HTR-8/SVneo (cell line): ENCODE measurements around the gene LRMDA.

Experiments used
- DNase-seq: peaks from one replicate; pipeline ENCODE4 v3.0.0; 2011; ENCODE audit warnings: low spot score, mixed read lengths; ENCODE audit not compliant: insufficient read length
- FAIRE-seq: peaks from 2 replicates; lab custom pipeline; 2011; peaks lifted over from hg19 to GRCh38; lab: Jason Lieb, UNC

Gene LRMDA

GRCh38 chr10:76017733-76018433 lies 586.5 kb downstream of the LRMDA start:
- FAIRE-seq (no peak), DNase-seq (no peak)

GRCh38 chr10:76020630-76021029 lies 589.2 kb downstream of the LRMDA start:
- FAIRE-seq, result no peak
- no peak for DNase-seq

GRCh38 chr10:76021398-76021797 lies 590.0 kb downstream of the LRMDA start:
- DNase-seq, result no peak
- FAIRE-seq, result no peak

GRCh38 chr10:76022366-76022765 lies 590.9 kb downstream of the LRMDA start:
- FAIRE-seq, result no peak
- DNase-seq, result no peak

- FAIRE-seq (no peak), DNase-seq (no peak)
Measured at GRCh38 chr10:76023007-76023406, 591.6 kb downstream of the LRMDA start.

GRCh38 chr10:76024460-76025123 lies 593.2 kb downstream of the LRMDA start:
- no peak for FAIRE-seq

GRCh38 chr10:76025124-76025477 lies 593.7 kb downstream of the LRMDA start:
- FAIRE-seq (no peak), DNase-seq (no peak)

More at GRCh38 chr10:76024460-76025123, 593.2 kb downstream of the LRMDA start:
- DNase-seq, result no peak

GRCh38 chr10:76026176-76026771 lies 594.9 kb downstream of the LRMDA start:
- FAIRE-seq (no peak), DNase-seq (no peak)

- FAIRE-seq (no peak), DNase-seq (no peak)
Measured at GRCh38 chr10:76026905-76027304, 595.5 kb downstream of the LRMDA start.

- no peak for DNase-seq
- FAIRE-seq, result no peak
Measured at GRCh38 chr10:76029782-76030181, 598.4 kb downstream of the LRMDA start.

GRCh38 chr10:76031099-76031498 lies 599.7 kb downstream of the LRMDA start:
- DNase-seq (no peak), FAIRE-seq (no peak)

- FAIRE-seq, result no peak
- no peak for DNase-seq
Measured at GRCh38 chr10:76031769-76032699, 600.6 kb downstream of the LRMDA start.

GRCh38 chr10:76032700-76033039 lies 601.2 kb downstream of the LRMDA start:
- no peak for FAIRE-seq
- no peak for DNase-seq

- DNase-seq (no peak), FAIRE-seq (no peak)
Measured at GRCh38 chr10:76033457-76034196, 602.2 kb downstream of the LRMDA start.

GRCh38 chr10:76034353-76035205 lies 603.2 kb downstream of the LRMDA start:
- no peak for FAIRE-seq
- DNase-seq, result no peak

- DNase-seq (no peak), FAIRE-seq (no peak)
Measured at GRCh38 chr10:76035206-76036110, 604.0 kb downstream of the LRMDA start.

- FAIRE-seq (no peak), DNase-seq (peak; percentile 67)
Measured at GRCh38 chr10:76036111-76036940, 604.9 kb downstream of the LRMDA start.
